A673 (cell line): ENCODE data around the gene GAPDH.

Experiments
- CTCF ChIP-seq: fragments of 300-800, 200-600 bp; sonication (generic); conservative IDR thresholded peaks from 2 replicates; pipeline ENCODE4 v1.5.1; 2017; ENCODE audit warnings: low read depth, mild to moderate bottlenecking, antibody characterized with exemption, low read length, moderate library complexity, mixed read lengths
- EZH2 ChIP-seq: fragments of 200-600 bp; sonication (generic); IDR thresholded peaks from 2 replicates; pipeline ENCODE4 v1.6.1; 2017; ENCODE audit warnings: borderline replicate concordance, low read depth, mild to moderate bottlenecking, mixed read lengths, antibody characterized with exemption, low read length; ENCODE audit not compliant: poor library complexity, severe bottlenecking

- TF ChIP-seq CTCF (peak; percentile 67), EZH2 (no peak)
Measured at GRCh38 chr12:6554168-6555017, 20.1 kb downstream of the GAPDH start.
